Renal pelvis (tissue), 4 donors: Measurements from ENCODE around the gene RNU6-9. TPM values are rescaled to one million over a fixed set of nuclear protein-coding genes. Genes with fewer than 3 reads are reported as not detected.

Source experiments
- DNase-seq: peaks from one replicate; pipeline ENCODE4 v3.0.0-alpha.2; 2013
- polyA plus RNA-seq, 3 donors: library from polyadenylated mRNA; unstranded; fragments of 120-200 nt; gene quantifications; one replicate each; pipeline ENCODE4 v1.2.1, GENCODE V29; 2013; ENCODE audit not compliant: insufficient read length in 3 of 3

RNU6-9 gene
- polyA plus RNA-seq, 3 donors: not detected

DNA sequence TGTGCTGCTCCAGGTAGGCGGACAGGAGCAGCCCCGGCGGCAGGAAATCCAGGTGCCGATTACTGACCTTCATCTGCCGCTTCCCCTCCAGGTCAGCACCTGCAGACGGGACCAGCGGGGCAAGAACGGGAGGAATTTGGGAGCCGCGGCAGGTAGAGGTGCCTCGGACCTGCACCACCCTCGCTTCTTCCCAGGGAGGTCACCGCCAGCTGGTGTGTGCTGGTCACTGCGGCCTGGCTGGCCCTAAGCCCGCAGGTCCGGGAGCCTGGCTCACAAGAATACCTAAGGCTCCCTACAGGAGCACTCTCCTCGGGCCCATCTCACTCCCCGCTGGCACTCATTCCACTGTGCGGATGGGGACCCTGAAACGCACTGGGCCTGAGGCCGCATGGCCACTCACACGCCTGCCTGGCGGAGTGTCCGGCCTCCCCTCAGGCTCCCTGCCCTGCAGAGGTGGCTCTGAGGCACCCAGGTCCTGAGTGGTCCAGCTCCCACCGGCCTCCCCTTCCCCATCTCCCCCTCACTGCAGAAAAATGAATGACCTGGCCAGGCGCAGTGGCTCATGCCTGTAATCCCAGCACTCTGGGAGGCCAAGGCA, 4.3 kb downstream of the RNU6-9 start:
- DNase-seq: no peak

- DNase-seq: peak; percentile 78
These were observed 5.4 kb downstream of the RNU6-9 start for GRCh38 chr19:898663-899062.

DNA sequence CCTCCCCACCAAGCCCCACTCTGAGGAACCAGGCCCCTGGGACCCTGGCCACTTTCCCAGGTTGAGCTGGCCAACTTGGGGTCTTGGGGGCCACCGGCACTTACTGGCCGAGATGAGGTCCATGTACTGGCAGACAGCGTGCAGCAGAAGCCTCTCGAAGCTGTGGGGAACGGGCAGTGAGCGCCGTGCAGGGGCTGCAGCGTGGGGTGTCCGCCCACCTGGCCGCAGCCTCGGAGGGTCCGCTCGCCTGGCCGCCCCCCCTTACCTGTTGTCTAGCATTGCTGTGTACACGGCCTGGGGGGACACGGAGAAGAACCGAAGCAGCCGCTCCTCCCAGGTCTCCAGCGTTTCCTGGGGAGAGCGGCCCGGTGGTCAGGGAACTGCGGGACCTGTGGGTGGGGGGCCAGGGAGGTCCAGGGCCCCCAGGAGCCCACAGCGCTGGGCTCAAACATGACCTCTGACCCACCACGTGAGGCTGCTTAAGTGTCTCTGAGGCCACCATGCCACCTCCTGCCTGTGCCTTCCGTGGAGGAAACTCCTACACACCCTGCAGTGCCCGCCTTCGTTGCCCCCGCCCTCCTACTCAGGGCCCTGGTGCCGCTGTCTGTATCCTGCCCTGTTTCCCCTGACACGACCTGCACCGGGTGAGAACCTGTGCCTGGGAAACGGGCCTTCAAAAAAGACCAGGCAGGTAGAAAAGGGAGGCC, 6.2 kb downstream of the RNU6-9 start:
- DNase-seq: no peak

DNA sequence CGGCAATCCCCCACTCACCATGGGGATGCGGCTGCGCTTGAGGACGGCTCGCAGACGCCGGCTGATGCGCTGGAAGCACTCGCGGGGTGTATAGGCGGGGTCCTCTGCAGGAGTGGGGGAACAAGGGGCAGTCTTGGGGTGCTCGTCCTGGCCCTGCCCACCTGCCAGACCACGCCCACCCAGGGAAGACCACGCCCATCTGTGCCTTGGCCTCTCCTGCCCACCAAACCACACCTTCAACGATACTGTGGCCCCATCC, 6.7 kb downstream of the RNU6-9 start:
- DNase-seq: no peak

GRCh38 chr19:900302-901111, 7.2 kb downstream of the RNU6-9 start:
- DNase-seq: no peak

GRCh38 chr19:901216-902092, 8.2 kb downstream of the RNU6-9 start:
- no peak for DNase-seq

DNA sequence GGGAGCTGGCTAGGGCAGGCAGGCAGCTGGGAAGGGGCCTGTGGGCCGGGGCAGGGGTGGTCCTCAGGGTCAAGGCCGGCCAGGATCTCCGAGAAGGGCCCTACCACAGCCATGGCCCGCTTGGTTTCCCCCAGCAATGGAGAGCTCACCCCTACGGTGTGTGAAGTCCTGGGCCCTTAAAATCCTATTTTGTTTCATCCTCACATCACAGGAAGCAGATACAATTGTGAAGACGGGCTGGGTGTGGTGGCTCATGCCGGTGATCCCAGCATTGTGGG, 8.7 kb downstream of the RNU6-9 start:
- no peak for DNase-seq

DNA sequence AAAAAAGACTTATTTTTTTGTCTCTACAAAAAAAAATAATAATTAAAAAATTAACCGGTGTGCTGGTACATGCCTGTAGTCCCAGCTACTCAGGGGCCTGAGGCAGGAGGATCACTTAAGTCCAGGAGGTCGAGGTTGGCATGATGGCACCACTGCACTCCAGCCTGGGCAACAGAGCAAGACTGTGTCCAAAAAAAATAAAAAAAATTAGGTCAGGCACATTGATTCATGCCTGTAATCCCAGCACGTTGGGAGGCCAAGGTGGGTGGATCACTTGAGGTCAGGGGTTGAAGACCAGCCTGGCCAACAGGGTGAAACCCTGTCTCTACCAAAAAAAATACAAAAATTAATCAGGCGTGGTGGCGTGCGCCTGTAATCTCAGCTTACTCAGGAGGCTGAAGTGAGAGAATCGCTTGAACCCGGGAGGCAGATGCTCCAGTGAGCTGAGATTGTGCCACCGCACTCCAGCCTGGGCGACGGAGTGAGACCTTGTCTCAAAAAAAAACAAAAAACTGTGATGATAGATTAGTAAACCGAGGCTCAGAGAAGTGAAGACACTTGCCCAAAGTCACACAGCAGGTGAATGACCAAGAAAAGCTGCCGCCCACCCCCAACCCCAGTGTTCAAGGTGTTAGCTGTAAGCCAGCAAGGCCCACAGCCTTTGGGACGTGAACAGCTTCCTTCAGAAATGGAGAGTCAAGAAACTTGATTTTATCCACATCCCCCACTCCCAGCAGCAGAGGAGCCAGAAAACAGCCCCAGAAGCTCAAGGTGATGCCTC, 9.4 kb downstream of the RNU6-9 start:
- no peak for DNase-seq

DNA sequence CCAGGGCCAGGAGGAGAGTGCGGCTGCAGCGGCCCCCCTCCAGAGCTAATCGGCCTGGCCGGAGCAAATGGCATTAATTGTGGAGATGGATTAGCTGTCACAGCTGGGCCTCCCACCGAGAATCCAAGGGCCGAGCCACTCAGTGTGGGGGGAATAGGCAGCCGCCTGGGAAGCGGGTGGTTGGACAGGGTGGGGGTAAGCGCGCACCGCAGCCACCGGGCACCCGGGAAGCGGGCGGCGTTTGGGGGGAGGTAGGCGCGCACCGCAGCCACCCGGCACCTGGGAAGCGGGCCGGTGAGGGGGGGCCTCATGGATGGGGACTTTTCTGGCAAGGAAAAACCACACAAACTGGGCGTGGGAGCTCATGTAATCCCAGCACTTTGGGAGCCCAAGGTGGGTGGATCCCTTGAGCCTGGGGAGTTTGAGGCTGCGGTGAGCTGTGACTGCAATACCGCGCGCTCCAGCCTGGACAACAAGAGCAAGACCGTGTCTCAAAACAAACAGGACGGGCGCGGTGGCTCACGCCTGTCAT, 10.0 kb downstream of the RNU6-9 start:
- DNase-seq: peak; percentile 75

DNA sequence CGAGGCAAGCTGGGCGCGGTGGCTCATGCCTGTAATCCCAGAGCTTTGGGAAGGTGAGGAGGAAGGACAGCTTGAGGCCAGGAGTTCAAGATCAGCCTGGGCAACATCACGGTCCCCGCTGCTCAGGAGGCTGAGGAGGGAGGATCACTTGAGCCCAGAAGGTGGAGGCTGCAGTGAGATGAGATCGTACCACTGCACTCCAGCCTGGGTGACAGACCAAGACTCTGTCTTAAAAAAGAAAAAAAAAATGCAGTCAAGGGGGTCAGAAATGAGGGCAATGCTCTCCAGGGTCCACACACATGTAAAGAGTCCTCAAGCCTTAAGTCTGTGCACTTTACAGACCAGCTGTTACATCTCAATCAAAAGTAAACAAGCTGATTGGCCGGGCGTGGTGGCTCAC, 11.3 kb downstream of the RNU6-9 start:
- DNase-seq: no peak

GRCh38 chr19:906480-906879, 13.2 kb downstream of the RNU6-9 start:
- no peak for DNase-seq

DNA sequence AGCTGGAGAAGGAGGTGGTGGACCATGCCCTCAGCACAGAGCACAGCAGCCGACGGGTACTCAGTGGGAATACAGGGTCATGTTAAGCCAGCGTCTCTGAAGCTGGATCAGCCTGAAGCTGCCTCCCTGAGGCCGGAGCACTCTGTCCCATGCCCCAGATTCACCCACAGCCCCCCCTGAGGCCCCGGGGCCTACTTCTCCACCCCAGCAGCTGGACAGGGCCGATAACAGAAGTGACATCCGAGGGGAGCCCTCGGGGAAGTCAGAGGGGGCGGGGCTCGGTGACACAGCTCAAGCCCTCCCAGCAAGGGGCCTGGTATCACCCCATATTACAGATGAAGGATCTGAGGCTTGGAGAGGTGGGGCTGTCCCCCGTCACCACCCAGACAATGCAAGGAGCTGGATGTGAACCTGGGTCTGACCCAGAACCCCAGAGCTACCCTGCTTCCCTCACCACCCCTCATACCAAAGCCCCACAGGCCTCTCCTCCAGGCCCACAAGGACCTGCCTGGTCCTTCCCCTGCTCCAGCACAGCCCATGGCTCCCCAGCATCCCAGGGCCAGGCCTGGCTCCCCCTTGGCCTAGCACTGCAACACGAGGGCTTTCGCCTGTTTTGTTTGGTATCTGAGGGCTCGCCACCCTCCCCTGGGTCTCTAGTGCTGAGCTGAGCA, 14.0 kb downstream of the RNU6-9 start:
- no peak for DNase-seq

GRCh38 chr19:911197-912033, 18.1 kb downstream of the RNU6-9 start:
- no peak for DNase-seq

GRCh38 chr19:912181-913079, 19.1 kb downstream of the RNU6-9 start:
- DNase-seq: no peak

GRCh38 chr19:913080-913748, 19.9 kb downstream of the RNU6-9 start, which contains the start of gene R3HDM4:
R3HDM4 (minus strand) TSS chr19:913219; CDS start chr19:913157, 62 bp downstream.
- DNase-seq: no peak

- DNase-seq: peak; percentile 76
These were observed 23.5 kb downstream of the RNU6-9 start for GRCh38 chr19:916645-917322.

GRCh38 chr19:917323-918151, 24.3 kb downstream of the RNU6-9 start, which contains the start of gene KISS1R:
KISS1R (plus strand) TSS chr19:917333; CDS start chr19:917503, 170 bp downstream.
- DNase-seq: peak; percentile 67
